Pancreas (tissue), 10 donors: Measurements from ENCODE around the gene UBL3. TPM values are rescaled to one million over a fixed set of nuclear protein-coding genes. Genes with fewer than 3 reads are reported as not detected.

ENCODE experiments used
- ATAC-seq, 4 donors: fragments of 200-7000 bp; cut with Tn5 transposase; one replicate each; pipeline versions ENCODE4 v1.8.0 to v1.9.1; 2020; ENCODE audit warnings: mild to moderate bottlenecking in 4 of 4, moderate library complexity in 4 of 4
- DNase-seq, 6 donors: peaks; one replicate each; pipeline ENCODE4 v3.0.0-alpha.2; 2020
- FAIRE-seq: peaks from 2 replicates; lab custom pipeline; 2012; peaks lifted over from hg19 to GRCh38; lab: Jason Lieb, UNC
- H3K27ac ChIP-seq, 4 donors: fragments of 200-600 bp; sonication (generic); 1 replicate in 3 of 4; 2 replicates in 1 of 4; pipeline versions ENCODE4 v1.5.0 to v1.8.0; 2020
- H3K27me3 ChIP-seq, 4 donors: fragments of 200-600 bp; one replicate each; pipeline ENCODE4 v1.8.0; 2021
- H3K36me3 ChIP-seq, 3 donors: fragments of 200-600 bp; sonication (generic) in 1 of 3; one replicate each; pipeline versions ENCODE4 v1.5.0 to v1.8.0; 2020 to 2021
- H3K4me1 ChIP-seq, 3 donors: fragments of 200-600 bp; one replicate each; pipeline ENCODE4 v1.8.0; 2021
- H3K4me3 ChIP-seq, 4 donors: fragments of 200-600 bp; sonication (generic) in 2 of 4; one replicate each; pipeline versions ENCODE4 v1.5.0 to v1.8.0; 2020 to 2021
- H3K9me3 ChIP-seq, 4 donors: fragments of 200-600 bp; one replicate each; pipeline ENCODE4 v1.8.0; 2021
- WGBS, 2 donors: extraction: QIAGEN DNeasy Blood & Tissue Kit; methylation state at CpG; one replicate each; pipeline ENCODE4 v1.1.7; 2013; 5-methylcytosine and 5-hydroxymethylcytosine counted together
- intact Hi-C, 3 donors: fragments of 100-400 bp; cut with DNase I; formaldehyde crosslinking; loops; one replicate each; pipeline versions ENCODE4 v1.11.1 to v1.14.2; 2022
- polyA plus RNA-seq, 2 donors: library from polyadenylated mRNA; stranded (reverse); fragments of 200-250 nt; gene quantifications; one replicate each; pipeline ENCODE4 v1.2.3, GENCODE V29; 2013
- total RNA-seq, 6 donors: library from RNA; stranded (reverse); fragmentation: NEBNext Ultra II Directional in 4 of 6; extraction: Animal tissue kit (Norgen Biotek cat#: 25700) in 4 of 6; gene quantifications; one replicate each; pipeline versions ENCODE4 v1.2.1 to v1.2.4, GENCODE V29; 2021 to 2023
- TF ChIP-seq, protein P1 (sequence below), 4 donors: fragments of 200-600 bp; sonication (generic) in 3 of 4; IDR thresholded peaks; one replicate each; pipeline versions ENCODE4 v1.5.0 to v1.8.0; 2021; ENCODE audit warnings: antibody characterized with exemption in 4 of 4
- donor health status: healthy with polysubstance abuse.
- donor health status: DM: no; HTN: no; CAD: no; lungs with moderate emphysema.
- donor health status: DM: no; HTN: no; CAD: no.
- donor health status: control.
- donor health status: control.
- donor health status: Bipolar disorder and iron deficiency.
- donor health status: DM: yes; HTN: yes; CAD: no.
- donor health status: DM: no; HTN: no; CAD: no.
- donor health status: DM: no; HTN: no; CAD: no.
- donor health status: DM: yes; HTN: yes; CAD: no.

Gene UBL3
- total and polyA plus RNA-seq, 8 donors: 9.7 to 31.5 (median 23.1) TPM

DNA sequence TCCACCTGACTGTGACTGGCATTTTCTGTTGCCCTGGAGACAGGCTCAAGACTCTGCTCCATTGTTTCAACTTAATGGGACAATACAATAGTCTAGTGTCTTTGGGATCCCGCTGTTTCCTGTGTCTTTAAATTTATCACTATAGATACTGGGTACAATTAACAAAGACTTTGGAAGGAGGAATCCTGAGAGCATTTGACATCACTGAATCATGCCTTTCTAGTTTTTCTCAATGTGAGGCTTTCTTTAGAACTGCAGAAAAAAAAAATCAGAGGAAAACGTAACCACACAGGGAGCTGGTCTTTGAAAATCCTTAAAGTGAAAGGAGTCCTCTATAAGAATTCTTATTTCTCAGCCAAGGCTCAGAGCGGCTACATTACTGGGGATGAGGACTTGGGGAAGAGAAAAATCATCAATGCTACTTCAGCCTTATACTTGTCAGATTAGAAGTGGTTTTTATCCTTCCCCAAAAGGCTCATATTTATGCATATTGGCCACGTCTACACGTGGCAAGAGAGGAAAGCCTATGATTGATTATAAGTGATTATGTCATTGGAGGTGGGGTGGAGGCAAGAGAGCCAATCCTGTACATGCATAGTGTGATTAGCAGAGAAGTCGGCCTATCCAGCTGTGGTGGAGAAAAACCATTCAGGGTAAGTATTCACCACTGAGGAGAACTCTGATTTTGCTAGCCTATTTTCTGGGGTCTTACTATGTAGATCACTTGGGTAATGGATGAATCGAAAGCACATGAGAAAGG, 34.4 kb upstream of the UBL3 start:
- intact Hi-C loops: no loop called here
- no peak overlapping the region for H3K4me3 ChIP-seq
- ATAC-seq (no peak), DNase-seq (no peak), FAIRE-seq (no peak)
- TF ChIP-seq, protein P1, sequence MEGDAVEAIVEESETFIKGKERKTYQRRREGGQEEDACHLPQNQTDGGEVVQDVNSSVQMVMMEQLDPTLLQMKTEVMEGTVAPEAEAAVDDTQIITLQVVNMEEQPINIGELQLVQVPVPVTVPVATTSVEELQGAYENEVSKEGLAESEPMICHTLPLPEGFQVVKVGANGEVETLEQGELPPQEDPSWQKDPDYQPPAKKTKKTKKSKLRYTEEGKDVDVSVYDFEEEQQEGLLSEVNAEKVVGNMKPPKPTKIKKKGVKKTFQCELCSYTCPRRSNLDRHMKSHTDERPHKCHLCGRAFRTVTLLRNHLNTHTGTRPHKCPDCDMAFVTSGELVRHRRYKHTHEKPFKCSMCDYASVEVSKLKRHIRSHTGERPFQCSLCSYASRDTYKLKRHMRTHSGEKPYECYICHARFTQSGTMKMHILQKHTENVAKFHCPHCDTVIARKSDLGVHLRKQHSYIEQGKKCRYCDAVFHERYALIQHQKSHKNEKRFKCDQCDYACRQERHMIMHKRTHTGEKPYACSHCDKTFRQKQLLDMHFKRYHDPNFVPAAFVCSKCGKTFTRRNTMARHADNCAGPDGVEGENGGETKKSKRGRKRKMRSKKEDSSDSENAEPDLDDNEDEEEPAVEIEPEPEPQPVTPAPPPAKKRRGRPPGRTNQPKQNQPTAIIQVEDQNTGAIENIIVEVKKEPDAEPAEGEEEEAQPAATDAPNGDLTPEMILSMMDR (IDR thresholded peaks at IDR 0.05): no peak
- H3K9me3 ChIP-seq: no peaks in the 10 kb centered on the region
- 62 to 68% methylated on average over 7 of the region's 7 CpGs for WGBS, 2 donors
- H3K27ac ChIP-seq: no peak overlapping the region
- H3K36me3 ChIP-seq: no peaks in the 10 kb centered on the region
- no peaks in the 10 kb centered on the region for H3K27me3 ChIP-seq
- no peaks in the 10 kb centered on the region for H3K4me1 ChIP-seq

DNA sequence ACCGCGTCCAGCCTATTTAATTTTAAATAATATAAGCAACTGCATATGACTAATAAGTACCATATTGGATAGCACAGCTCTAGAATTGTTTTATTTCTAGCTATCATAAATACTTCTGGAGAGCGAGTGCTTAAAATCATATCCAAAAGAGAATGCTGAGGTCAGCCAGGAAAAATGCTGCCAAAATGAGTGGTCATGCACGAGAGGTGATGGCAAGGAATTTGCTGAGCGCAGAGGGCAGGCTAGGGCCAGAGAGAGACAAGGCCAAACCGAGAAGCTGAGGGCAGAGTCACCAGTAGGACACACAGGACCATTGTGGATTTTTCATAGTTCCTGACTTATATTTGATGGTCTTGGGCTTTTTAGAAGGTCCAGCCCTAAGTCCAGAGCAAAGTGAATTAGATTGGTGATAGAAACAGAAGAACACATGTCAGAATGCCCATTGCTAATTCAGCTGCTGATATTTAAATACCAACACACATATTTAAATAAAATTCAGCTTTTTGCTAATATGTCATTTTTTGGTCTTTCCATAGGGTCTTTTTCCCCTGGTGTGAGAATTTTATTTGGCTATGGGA, 33.6 kb upstream of the UBL3 start:
- H3K27me3 ChIP-seq: no peaks in the 10 kb centered on the region
- 79 to 89% methylated on average over 6 of the region's 6 CpGs for WGBS, 2 donors
- no peaks in the 10 kb centered on the region for H3K4me1 ChIP-seq
- intact Hi-C loops: no loop called here
- H3K9me3 ChIP-seq: no peaks in the 10 kb centered on the region
- DNase-seq: no peak
- no peak overlapping the region for H3K4me3 ChIP-seq
- H3K36me3 ChIP-seq: no peaks in the 10 kb centered on the region
- no peak for ATAC-seq
- FAIRE-seq: no peak
- no peak overlapping the region for H3K27ac ChIP-seq
- TF ChIP-seq, protein P1 (IDR thresholded peaks at IDR 0.05): no peak

DNA sequence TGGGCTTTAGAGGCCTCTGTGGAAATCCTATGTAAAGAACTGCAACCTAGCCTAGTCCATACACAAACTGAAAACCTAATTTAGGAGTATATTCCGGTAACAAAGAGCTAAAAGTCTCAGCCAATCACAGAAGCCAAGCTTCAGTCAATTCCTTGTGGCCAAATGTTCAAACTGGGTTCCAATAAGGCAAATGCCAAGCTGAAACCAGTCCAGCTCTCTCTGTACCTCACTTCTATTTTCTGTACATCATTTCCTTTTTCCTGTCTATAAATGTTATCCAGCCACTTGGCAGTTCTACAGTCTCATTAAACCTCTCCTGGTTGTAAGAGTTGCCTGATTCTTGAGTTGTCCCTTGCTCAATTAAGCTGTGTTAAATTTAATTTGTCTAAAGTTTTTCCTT, 31.7 kb upstream of the UBL3 start:
- TF ChIP-seq, protein P1 (IDR thresholded peaks at IDR 0.05): no peak
- Histone ChIP-seq H3K9me3 (no peaks in the 10 kb centered on the region), H3K4me3 (no peak overlapping the region), H3K4me1 (no peaks in the 10 kb centered on the region), H3K36me3 (no peaks in the 10 kb centered on the region), H3K27me3 (no peaks in the 10 kb centered on the region), H3K27ac (no peak overlapping the region)
- no peak for ATAC-seq
- WGBS, 2 donors: 0 to 92% methylated on average over 1 of the region's 1 CpG
- intact Hi-C loops: no loop called here
- no peak for FAIRE-seq
- DNase-seq: no peak

DNA sequence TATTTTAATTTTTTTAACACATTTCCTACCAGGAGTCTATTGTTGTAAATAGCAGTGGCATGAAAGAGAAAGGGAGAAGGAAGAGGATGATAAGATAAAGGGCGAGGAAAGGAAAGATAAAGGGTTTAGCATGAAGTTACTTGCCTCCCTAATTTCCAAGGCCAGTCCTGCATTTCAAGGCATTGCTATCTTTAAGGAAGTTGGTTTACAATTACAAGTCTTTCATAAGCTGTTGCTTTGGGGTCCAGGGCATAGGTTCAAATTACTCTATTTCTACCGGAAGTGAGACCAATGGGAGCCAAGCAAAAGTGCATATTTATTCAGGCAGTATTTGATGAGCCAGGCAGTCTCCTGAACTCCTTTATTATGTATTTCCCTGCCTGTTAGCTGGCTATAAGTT, 27.7 kb upstream of the UBL3 start:
- no peaks in the 10 kb centered on the region for H3K36me3 ChIP-seq
- no peak overlapping the region for H3K4me3 ChIP-seq
- FAIRE-seq (no peak), ATAC-seq (no peak), DNase-seq (no peak)
- WGBS, 2 donors: 23 to 34% methylated on average over 2 of the region's 2 CpGs
- no peaks in the 10 kb centered on the region for H3K9me3 ChIP-seq
- intact Hi-C loops: no loop called here
- H3K4me1 ChIP-seq: no peaks in the 10 kb centered on the region
- no peaks in the 10 kb centered on the region for H3K27me3 ChIP-seq
- TF ChIP-seq, protein P1 (IDR thresholded peaks at IDR 0.05): no peak
- H3K27ac ChIP-seq: no peak overlapping the region
